Esophagus squamous epithelium (tissue), 5 donors: ENCODE measurements around the gene DNAJA3. TPM values are rescaled to one million over a fixed set of nuclear protein-coding genes. Genes with fewer than 3 reads are reported as not detected.

Source experiments
- DNase-seq: peaks from one replicate; lab custom pipeline; 2025; lab: John Stamatoyannopoulos, UW
- H3K27ac ChIP-seq, 4 donors: fragments of 200-600 bp; sonication (generic); one replicate each; pipeline ENCODE4 v1.5.1; 2016 to 2019; ENCODE audit warnings: mild to moderate bottlenecking in 1 of 4
- H3K27me3 ChIP-seq, 4 donors: fragments of 200-600 bp; sonication (generic); 1 replicate in 3 of 4; 2 replicates in 1 of 4; pipeline versions ENCODE4 v1.5.1 to v1.6.0; 2017 to 2021; ENCODE audit warnings: antibody characterized with exemption in 1 of 4
- H3K36me3 ChIP-seq, 3 donors: fragments of 200-600 bp; sonication (generic); one replicate each; pipeline ENCODE4 v1.5.1; 2016 to 2019
- H3K4me1 ChIP-seq, 3 donors: fragments of 200-600 bp; sonication (generic); one replicate each; pipeline ENCODE4 v1.5.1; 2017 to 2019
- H3K4me3 ChIP-seq, 4 donors: fragments of 200-600 bp; sonication (generic); 1 replicate in 3 of 4; 2 replicates in 1 of 4; pipeline ENCODE4 v1.5.1; 2016 to 2019; ENCODE audit warnings: mild to moderate bottlenecking in 2 of 4, moderate library complexity in 1 of 4
- H3K9me3 ChIP-seq, 3 donors: fragments of 200-600 bp; sonication (generic); one replicate each; pipeline ENCODE4 v1.5.1; 2016 to 2019
- CTCF ChIP-seq, 6 experiments: fragments of 450-650 bp in 4 of 6; fragments of 200-600 bp in 2 of 6; sonication (generic) in 2 of 6; IDR thresholded peaks; one replicate each; pipeline ENCODE4 v1.5.1; 2016 to 2019; ENCODE audit warnings: antibody characterized with exemption in 6 of 6, mild to moderate bottlenecking in 4 of 6, moderate library complexity in 4 of 6
- POLR2A ChIP-seq, 4 donors: fragments of 450-650 bp; IDR thresholded peaks; one replicate each; pipeline ENCODE4 v1.6.1; 2017; ENCODE audit warnings: antibody characterized with exemption in 4 of 4, mild to moderate bottlenecking in 4 of 4, moderate library complexity in 3 of 4
- WGBS, 2 donors: methylation state at CpG; one replicate each; pipeline ENCODE4 v1.1.5; 2018; 5-methylcytosine and 5-hydroxymethylcytosine counted together
- intact Hi-C: fragments of 100-400 bp; cut with DNase I; formaldehyde crosslinking; loops from one replicate; pipeline ENCODE4 v1.15.0; 2022
- total RNA-seq, 4 donors: library from RNA; depleted of rRNA; stranded (reverse); fragments of >200 nt; gene quantifications; one replicate each; pipeline ENCODE4 v1.1.0, GENCODE V29; 2016
- donor health status: DM: yes; HTN: yes; CAD: no.

The DNAJA3 gene
- total RNA-seq, 4 donors from 2014 or later = 45.2 to 59.1 (median 49.1) TPM

GRCh38 chr16:4428500-4428899 lies 2.8 kb downstream of the DNAJA3 start:
- 56 to 69% methylated on average over 7 of the region's 7 CpGs for WGBS, 2 donors
- no peak for DNase-seq
- H3K36me3 ChIP-seq = peaks cover 0 to 46% (median 8%) of the 10 kb centered on the region in 3 donors
- peak overlapping the region in 2 of 4 donors; percentile 50 to 54 for H3K27ac ChIP-seq
- H3K4me3 ChIP-seq = no peak overlapping the region
- intact Hi-C loops = no loop called here
- peaks cover 9 to 44% (median 26%) of the 10 kb centered on the region in 3 donors for H3K4me1 ChIP-seq
- TF ChIP-seq CTCF (IDR thresholded peaks at IDR 0.05) = no peak
- TF ChIP-seq POLR2A (IDR thresholded peaks at IDR 0.05) = no peak
- H3K9me3 ChIP-seq = no peaks in the 10 kb centered on the region
- no peaks in the 10 kb centered on the region for H3K27me3 ChIP-seq

GRCh38 chr16:4431023-4431422 lies 5.4 kb downstream of the DNAJA3 start:
- Histone ChIP-seq H3K9me3 (no peaks in the 10 kb centered on the region), H3K27ac (no peak overlapping the region), H3K4me3 (no peak overlapping the region), H3K4me1 (peaks cover 4 to 34% (median 23%) of the 10 kb centered on the region in 3 donors), H3K27me3 (no peaks in the 10 kb centered on the region), H3K36me3 (peaks cover 0 to 71% (median 12%) of the 10 kb centered on the region in 3 donors)
- intact Hi-C loops = no loop called here
- WGBS, 2 donors = 89 to 91% methylated on average over 8 to 9 of the region's 9 CpGs
- no peak for DNase-seq
- TF ChIP-seq CTCF (IDR thresholded peaks at IDR 0.05) (no peak), POLR2A (IDR thresholded peaks at IDR 0.05) (no peak)

- intact Hi-C loops = no loop called here
- Histone ChIP-seq H3K4me3 (no peak overlapping the region), H3K4me1 (peaks cover 0 to 12% (median 3%) of the 10 kb centered on the region in 3 donors), H3K27ac (no peak overlapping the region), H3K9me3 (no peaks in the 10 kb centered on the region), H3K27me3 (no peaks in the 10 kb centered on the region), H3K36me3 (peaks cover 5 to 93% (median 24%) of the 10 kb centered on the region in 3 donors)
- DNase-seq = no peak
- WGBS, 2 donors = 84 to 89% methylated on average over 4 of the region's 4 CpGs
- TF ChIP-seq POLR2A (IDR thresholded peaks at IDR 0.05) (no peak), CTCF (IDR thresholded peaks at IDR 0.05) (no peak)
These were observed 7.6 kb downstream of the DNAJA3 start for GRCh38 chr16:4433228-4433627.

GRCh38 chr16:4433914-4434787 lies 8.5 kb downstream of the DNAJA3 start:
- Histone ChIP-seq H3K27ac (no peak overlapping the region), H3K4me1 (peaks cover 0 to 2% (median 0%) of the 10 kb centered on the region in 3 donors), H3K9me3 (no peaks in the 10 kb centered on the region), H3K27me3 (no peaks in the 10 kb centered on the region), H3K36me3 (peaks cover 8 to 99% (median 24%) of the 10 kb centered on the region in 3 donors), H3K4me3 (no peak overlapping the region)
- TF ChIP-seq CTCF (IDR thresholded peaks at IDR 0.05) (no peak), POLR2A (IDR thresholded peaks at IDR 0.05) (no peak)
- 82 to 84% methylated on average over 12 of the region's 12 CpGs for WGBS, 2 donors
- no peak for DNase-seq
- intact Hi-C loops = no loop called here
